Neural progenitor cell (in vitro differentiated cells): ENCODE results near the gene RPTN.

Experiments
- CTCF ChIP-seq: fragments of 200-600 bp; sonication (generic); IDR thresholded peaks from 2 replicates; pipeline ENCODE4 v1.5.1; 2017; ENCODE audit warnings: antibody characterized with exemption, mild to moderate bottlenecking
- EZH2phosphoT487 ChIP-seq: fragments of 200-600 bp; sonication (generic); IDR thresholded peaks from 2 replicates; pipeline ENCODE4 v1.6.1; 2017; ENCODE audit warnings: antibody characterized with exemption

GRCh38 chr1:152148051-152148450 lies 11.0 kb downstream of the RPTN start:
- TF ChIP-seq CTCF: no peak
- no peak for TF ChIP-seq EZH2phosphoT487
